ENCODE results near the gene POLD2. TPM values are rescaled to one million over a fixed set of nuclear protein-coding genes. Genes with fewer than 3 reads are reported as not detected.

POLD2 gene
- total RNA-seq = 77.7 and 97.1 TPM in 2 replicates

DNA sequence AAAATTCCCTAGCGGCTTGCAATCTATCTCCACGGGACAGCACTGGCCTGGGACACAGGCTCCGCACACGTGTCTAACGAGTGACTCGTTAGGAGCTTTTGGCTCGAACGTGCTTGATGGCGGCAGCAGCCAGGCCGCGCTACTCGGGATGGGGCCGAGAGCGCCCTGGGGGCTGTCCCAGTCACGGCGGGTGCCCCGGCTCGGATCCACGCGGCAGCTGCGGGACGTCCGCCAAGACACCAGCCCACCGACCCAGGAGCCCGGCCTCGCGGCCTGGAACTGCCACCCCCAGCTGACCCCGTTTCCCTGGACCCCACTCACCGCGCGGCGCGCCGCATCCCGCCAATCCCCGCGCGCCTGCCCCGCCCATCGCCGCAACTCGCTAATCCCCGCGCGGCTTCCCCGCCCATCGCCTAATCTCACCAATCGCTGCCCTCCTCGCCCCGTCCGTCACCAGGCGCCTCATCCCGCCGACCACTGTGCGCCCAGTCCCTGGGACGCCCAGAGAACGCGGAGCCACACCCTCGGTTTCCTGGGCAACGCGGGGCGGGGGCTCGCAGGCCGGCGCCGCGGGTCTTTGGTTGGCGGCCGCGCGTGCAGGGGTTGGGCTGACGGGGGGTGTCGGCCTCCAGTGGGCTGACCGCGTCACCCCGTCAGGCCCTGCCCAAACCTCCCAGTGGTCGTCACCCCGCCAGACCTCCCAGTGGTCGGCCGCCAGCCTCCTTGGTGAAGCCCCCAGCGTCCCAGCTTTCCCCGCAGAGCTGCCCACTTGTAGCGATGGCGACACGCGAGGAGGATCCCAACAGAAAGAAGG, at the start of gene POLD2:
TSS of gene POLD2 (minus strand) at position 359 of the 814 bp plus-strand sequence. CDS start 1,495 bp downstream, outside the sequence.

DNA sequence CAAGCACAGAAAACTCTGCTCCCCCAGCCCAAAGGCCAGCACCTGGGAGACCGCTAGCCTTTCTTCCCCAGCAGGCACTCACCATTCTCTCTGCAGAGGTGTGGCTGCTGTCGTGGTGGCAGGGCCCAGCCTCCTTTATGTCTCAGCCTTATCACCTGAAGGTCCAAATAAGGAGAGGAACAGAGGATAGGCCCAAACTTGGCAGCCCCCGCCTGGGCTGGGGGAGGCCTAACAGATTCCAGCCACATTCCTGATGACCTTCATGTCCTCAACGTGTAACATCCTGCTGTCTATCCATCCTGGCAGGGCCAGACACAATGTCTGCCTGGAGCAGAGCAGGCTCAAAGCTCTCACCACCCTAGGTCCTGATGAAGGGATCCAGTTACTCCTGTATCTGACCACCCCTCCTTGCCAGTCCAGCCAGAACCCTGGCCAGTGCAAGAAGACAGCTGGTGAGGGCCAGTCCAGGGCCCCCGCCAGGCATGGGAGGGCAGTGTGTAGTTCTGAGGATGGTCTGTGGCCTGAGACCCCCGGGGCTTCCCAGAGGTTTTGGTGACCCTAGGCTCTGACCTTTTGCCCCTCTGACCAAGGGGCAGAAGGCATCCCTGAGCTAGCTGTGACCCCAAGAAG, 18.0 kb upstream of the POLD2 start, which contains the start of gene MYL7:
TSS of gene MYL7 (minus strand) at position 112 of the 630 bp plus-strand sequence. CDS start at position 85, 27 bp downstream.

DNA sequence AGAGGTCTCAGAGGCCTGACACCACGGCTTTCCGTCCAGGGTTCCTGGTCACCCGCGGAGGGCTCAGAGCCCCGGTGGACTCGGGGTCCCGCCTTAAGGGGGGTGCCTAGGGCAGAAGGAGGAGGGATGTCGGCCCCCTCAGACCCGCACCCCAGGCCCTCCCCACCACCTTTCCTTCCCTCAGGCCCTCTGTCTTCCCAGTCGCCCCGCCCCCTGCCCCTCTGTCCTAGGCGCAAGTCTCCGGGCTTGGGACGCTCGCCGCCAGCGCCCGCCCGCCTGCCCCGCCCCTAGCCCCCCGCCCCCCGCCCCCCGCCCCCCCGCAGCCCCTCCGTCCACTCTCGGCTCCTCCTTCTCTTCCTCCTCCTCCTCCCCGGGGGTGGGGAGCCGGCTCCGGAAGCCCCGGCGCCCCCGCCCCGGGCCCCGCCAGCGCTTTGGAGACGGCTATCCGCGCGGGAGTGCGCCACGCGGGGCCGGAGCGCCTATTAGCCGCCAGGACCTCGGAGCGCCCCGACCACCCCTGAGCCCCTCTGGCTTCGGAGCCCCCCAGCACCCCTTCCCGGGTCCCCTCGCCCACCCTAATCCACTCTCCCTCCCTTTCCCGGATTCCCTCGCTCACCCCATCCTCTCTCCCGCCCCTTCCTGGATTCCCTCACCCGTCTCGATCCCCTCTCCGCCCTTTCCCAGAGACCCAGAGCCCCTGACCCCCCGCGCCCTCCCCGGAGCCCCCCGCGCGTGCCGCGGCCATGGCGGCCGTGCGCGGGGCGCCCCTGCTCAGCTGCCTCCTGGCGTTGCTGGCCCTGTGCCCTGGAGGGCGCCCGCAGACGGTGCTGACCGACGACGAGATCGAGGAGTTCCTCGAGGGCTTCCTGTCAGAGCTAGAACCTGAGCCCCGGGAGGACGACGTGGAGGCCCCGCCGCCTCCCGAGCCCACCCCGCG, 19.2 kb downstream of the POLD2 start, which contains the start of gene AEBP1:
TSS of gene AEBP1 (plus strand) at position 423 of the 937 bp plus-strand sequence. CDS start at position 744, 321 bp downstream.

DNA sequence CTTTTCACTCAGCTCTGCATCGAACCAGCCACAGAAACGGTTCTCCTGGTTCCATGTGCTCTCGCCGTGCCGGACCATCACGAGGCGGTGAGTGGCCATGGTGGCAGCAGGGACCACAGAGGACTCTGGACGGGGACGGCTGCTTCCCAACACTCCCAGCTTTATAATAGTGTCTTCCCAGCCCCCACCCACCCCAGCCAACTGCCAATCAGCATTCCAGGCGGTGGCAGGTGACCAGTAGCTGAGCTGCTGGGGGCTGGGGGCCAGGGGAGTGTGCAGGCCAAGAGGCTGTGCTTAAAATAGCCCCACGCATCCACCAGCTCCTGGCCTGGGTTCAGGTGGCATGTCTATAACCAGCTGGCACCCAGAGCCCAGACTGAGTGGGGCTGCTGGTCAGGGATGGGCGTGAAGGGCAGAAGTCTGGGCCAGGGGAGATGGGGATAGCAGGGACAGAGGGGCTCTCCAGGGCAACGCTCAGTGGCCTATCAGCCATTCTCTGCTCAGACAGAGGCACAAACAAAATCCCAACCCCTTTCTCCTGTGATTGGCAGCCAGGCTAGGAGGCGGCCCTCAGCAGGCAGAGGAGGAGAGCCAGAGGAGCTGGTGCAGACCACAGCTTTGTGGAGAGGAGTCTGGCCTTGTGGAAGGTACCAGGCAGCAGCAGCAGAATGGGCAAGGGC, 57.8 kb downstream of the POLD2 start, which contains the start of gene PGAM2:
TSS of gene PGAM2 (minus strand) at position 137 of the 680 bp plus-strand sequence. CDS start at position 99, 38 bp downstream.

Small RNAs within 50 kb of the gene (small RNA-seq; reads per million reads assigned to genes)
- not detected for gene RNA5SP230

Other genes with a start within 250 kb of the POLD2 start
- 37.2 and 42.8 TPM in 2 replicates for gene URGCP, start 217.0 kb downstream of the POLD2 start, total RNA-seq
- gene UBE2D4, start 197.1 kb downstream of the POLD2 start, total RNA-seq = 18.8 and 22.6 TPM in 2 replicates
- under 0.01 TPM in 1 of 2 replicates, not detected in the other for gene SPDYE1, start 125.7 kb downstream of the POLD2 start, total RNA-seq
- gene DBNL, start 78.8 kb downstream of the POLD2 start, total RNA-seq = 144 and 156 TPM in 2 replicates
- gene PGAM2, start 58.0 kb downstream of the POLD2 start, total RNA-seq = 0.24 and 0.32 TPM in 2 replicates
- gene POLM, start 41.0 kb downstream of the POLD2 start, total RNA-seq = 27.0 and 28.9 TPM in 2 replicates
- 272 and 309 TPM in 2 replicates for gene AEBP1, start 19.2 kb downstream of the POLD2 start, total RNA-seq
- gene MYL7, start 17.8 kb upstream of the POLD2 start, total RNA-seq = not detected in 2 replicates
- 0.36 and 1.1 TPM in 2 replicates for gene GCK, start 65.9 kb upstream of the POLD2 start, total RNA-seq
- 117 and 121 TPM in 2 replicates for gene YKT6, start 77.4 kb upstream of the POLD2 start, total RNA-seq
- not detected in 2 replicates for gene CAMK2B, start 202.0 kb upstream of the POLD2 start, total RNA-seq